ENCODE measurements around the gene PTPN21. TPM values are rescaled to one million over a fixed set of nuclear protein-coding genes. Genes with fewer than 3 reads are reported as not detected.

The PTPN21 gene
- total and polyA plus RNA-seq, 9 of the 15 experiments (the other 6 are each of a cell fraction or from before 2014, with no cell fraction given) = 0.06 to 1.9 (median 0.94) TPM

DNA sequence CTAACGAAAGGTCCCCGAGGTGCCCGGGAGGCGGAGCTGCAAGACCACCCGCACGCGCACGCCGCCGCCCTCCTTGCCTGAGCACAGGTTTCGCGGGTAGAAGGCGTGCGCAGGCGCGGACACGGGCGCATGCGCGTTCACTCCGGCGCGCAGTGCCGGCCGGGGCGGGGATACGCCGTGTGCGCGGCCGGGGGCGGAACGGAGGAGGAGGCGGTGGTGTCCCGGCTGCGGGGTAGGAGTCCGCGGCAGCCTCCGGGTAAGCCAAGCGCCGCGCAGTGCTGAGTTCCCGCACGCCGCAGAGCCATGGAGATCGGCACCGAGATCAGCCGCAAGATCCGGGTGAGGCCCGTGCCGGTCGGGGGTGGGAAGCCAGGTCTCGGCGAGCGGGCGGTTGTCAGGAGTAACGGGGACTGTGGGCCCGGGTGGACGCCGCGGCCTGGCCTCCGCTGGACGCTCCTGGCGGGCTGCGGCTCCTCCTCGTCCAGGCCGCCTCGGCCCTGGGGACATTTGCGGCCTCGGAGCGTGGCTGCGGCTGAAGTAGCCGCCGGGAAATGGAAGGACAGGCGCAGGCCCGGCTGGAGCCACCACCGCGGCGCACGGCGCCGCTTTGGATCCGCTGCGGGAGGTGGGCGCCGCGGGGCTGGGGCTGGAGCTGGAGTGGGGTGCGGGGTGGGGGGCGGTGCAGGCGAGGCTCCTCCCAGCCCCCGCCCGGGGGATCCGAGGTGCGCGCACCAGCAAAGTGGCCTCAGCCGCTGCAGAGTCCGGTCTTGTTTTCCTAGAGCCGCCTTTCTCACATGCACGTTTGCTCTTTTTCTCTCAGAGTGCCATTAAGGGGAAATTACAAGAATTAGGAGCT is 8.3 kb upstream of the PTPN21 start, which contains the start of gene ZC3H14 (continued):
- no peak for TF ChIP-seq RNF2 (IDR thresholded peaks at IDR 0.05)
- TF ChIP-seq, protein P1, sequence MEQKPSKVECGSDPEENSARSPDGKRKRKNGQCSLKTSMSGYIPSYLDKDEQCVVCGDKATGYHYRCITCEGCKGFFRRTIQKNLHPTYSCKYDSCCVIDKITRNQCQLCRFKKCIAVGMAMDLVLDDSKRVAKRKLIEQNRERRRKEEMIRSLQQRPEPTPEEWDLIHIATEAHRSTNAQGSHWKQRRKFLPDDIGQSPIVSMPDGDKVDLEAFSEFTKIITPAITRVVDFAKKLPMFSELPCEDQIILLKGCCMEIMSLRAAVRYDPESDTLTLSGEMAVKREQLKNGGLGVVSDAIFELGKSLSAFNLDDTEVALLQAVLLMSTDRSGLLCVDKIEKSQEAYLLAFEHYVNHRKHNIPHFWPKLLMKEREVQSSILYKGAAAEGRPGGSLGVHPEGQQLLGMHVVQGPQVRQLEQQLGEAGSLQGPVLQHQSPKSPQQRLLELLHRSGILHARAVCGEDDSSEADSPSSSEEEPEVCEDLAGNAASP (IDR thresholded peaks at IDR 0.05) = no peak
- no peak for TF ChIP-seq ZNF584 (CRISPR knock-in tag; IDR thresholded peaks at IDR 0.05; ENCODE audit: low read depth)
- TF ChIP-seq ZNF592 (IDR thresholded peaks at IDR 0.05) = no peak
- no peak for TF ChIP-seq ZNF140 (CRISPR knock-in tag; IDR thresholded peaks at IDR 0.05)
- TF ChIP-seq ZZZ3 (IDR thresholded peaks at IDR 0.05) = no peak
- TF ChIP-seq ZFX (CRISPR knock-in tag; IDR thresholded peaks at IDR 0.05) = peak; percentile 98
- no peak for TF ChIP-seq CBX1 (IDR thresholded peaks at IDR 0.05; ENCODE audit: low read depth)
- TF ChIP-seq CBFA2T3 (IDR thresholded peaks at IDR 0.05) = no peak
- TF ChIP-seq SRSF7 (optimal IDR thresholded peaks at IDR 0.05; ENCODE audit: low read depth, low read length) = no peak
- TF ChIP-seq MAFG (tag; conservative IDR thresholded peaks at IDR 0.05) = no peak
- TF ChIP-seq HDAC2 (IDR thresholded peaks at IDR 0.05) = no peak
- TF ChIP-seq, protein P2, sequence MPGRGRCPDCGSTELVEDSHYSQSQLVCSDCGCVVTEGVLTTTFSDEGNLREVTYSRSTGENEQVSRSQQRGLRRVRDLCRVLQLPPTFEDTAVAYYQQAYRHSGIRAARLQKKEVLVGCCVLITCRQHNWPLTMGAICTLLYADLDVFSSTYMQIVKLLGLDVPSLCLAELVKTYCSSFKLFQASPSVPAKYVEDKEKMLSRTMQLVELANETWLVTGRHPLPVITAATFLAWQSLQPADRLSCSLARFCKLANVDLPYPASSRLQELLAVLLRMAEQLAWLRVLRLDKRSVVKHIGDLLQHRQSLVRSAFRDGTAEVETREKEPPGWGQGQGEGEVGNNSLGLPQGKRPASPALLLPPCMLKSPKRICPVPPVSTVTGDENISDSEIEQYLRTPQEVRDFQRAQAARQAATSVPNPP (IDR thresholded peaks at IDR 0.05; ENCODE audit: borderline replicate concordance, insufficient read depth, insufficient read length) = no peak
- no peak for TF ChIP-seq SRSF3 (IDR thresholded peaks at IDR 0.05; ENCODE audit: insufficient read depth, low read length)
- TF ChIP-seq, protein P3, sequence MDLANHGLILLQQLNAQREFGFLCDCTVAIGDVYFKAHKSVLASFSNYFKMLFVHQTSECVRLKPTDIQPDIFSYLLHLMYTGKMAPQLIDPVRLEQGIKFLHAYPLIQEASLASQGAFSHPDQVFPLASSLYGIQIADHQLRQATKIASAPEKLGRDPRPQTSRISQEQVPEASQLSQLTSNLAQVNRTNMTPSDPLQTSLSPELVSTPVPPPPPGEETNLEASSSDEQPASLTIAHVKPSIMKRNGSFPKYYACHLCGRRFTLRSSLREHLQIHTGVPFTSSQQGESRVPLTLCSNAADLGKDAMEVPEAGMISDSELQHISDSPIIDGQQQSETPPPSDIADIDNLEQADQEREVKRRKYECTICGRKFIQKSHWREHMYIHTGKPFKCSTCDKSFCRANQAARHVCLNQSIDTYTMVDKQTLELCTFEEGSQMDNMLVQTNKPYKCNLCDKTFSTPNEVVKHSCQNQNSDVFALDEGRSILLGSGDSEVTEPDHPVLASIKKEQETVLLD (IDR thresholded peaks at IDR 0.05) = peak; percentile 94
- no peak for TF ChIP-seq ZNF316 (IDR thresholded peaks at IDR 0.05)
- no peak for TF ChIP-seq MXI1 (IDR thresholded peaks at IDR 0.05; ENCODE audit: low read depth, low read length)
- no peak for TF ChIP-seq BMI1 (IDR thresholded peaks at IDR 0.05; ENCODE audit: low read length)
- no peak for TF ChIP-seq CEBPG (CRISPR knock-in tag; IDR thresholded peaks at IDR 0.05)
- TF ChIP-seq CEBPG (tag; conservative IDR thresholded peaks at IDR 0.05 in 1 of 2, IDR thresholded peaks at IDR 0.05 in 1 of 2) = no peak
- no peak for TF ChIP-seq NELFE (IDR thresholded peaks at IDR 0.05; ENCODE audit: insufficient read depth, insufficient read length)
- TF ChIP-seq BRD9 (IDR thresholded peaks at IDR 0.05; ENCODE audit: low read depth, partially characterized antibody) = no peak
